Endothelial cell of umbilical vein (primary cell): ENCODE results near the gene MGP. TPM values are rescaled to one million over a fixed set of nuclear protein-coding genes. Genes with fewer than 3 reads are reported as not detected.

Source experiments
- BruUV-seq: library from RNA; stranded (reverse); fragments of 400-500 nt; replicated peaks from 2 replicates; lab custom pipeline; 2021; lab: Mats Ljungman, UMichigan
- CTCF ChIA-PET: fragments of 300-600, 350-600 bp; sonication (Branson Sonifier 250); formaldehyde crosslinking; loops from one replicate; lab custom pipeline; 2021; ENCODE audit warnings: antibody characterized with exemption, inconsistent platforms; lab: Charles Lee
- POLR2A ChIA-PET: fragments of 300-600, 350-600 bp; sonication (Branson Sonifier 250); formaldehyde crosslinking; loops from one replicate; lab custom pipeline; 2021; ENCODE audit warnings: antibody characterized with exemption, inconsistent platforms; lab: Charles Lee
- DNase-seq: peaks from one replicate; pipeline ENCODE4 v3.0.0-alpha.2; 2011; ENCODE audit warnings: low read depth, low spot score
- FAIRE-seq: peaks from 2 replicates; lab custom pipeline; 2011; peaks lifted over from hg19 to GRCh38; lab: Jason Lieb, UNC
- H2AFZ ChIP-seq: 2 replicates; pipeline ENCODE4 v1.6.0; 2012; ENCODE audit warnings: low read depth, low read length, control low read depth, inconsistent platforms
- H3K27ac ChIP-seq: 2 replicates; pipeline ENCODE4 v1.5.1; 2011; ENCODE audit warnings: low read depth, mild to moderate bottlenecking, control low read depth, low read length, moderate library complexity; ENCODE audit not compliant: insufficient read depth
- H3K27me3 ChIP-seq, 2 experiments: 2 replicates each; pipeline versions ENCODE4 v1.6.0 to v1.6.1; 2011; ENCODE audit warnings: low read length in 2 of 2, mixed read lengths in 1 of 2; ENCODE audit not compliant: control insufficient read depth in 2 of 2, insufficient read depth in 2 of 2
- H3K36me3 ChIP-seq, 2 experiments: 2 replicates in 1 of 2; 3 replicates in 1 of 2; pipeline ENCODE4 v1.5.1; 2011; ENCODE audit warnings: low read length in 2 of 2, mild to moderate bottlenecking in 1 of 2, moderate library complexity in 1 of 2; ENCODE audit not compliant: control insufficient read depth in 2 of 2, insufficient read depth in 2 of 2; ENCODE audit errors: extremely low read depth in 1 of 2
- H3K4me1 ChIP-seq: 3 replicates; pipeline ENCODE4 v1.5.1; 2011; ENCODE audit warnings: mild to moderate bottlenecking, low read length; ENCODE audit not compliant: control insufficient read depth, insufficient read depth; ENCODE audit errors: extremely low read depth
- H3K4me2 ChIP-seq: 2 replicates; pipeline ENCODE4 v1.6.1; 2011; ENCODE audit warnings: low read length, control low read depth, mixed read lengths; ENCODE audit not compliant: insufficient read depth
- H3K4me3 ChIP-seq, 3 experiments: fragments of 200-600 bp in 1 of 3; sonication (generic), shearing (Covaris generic) in 1 of 3; replicated peaks in 1 of 3; 2 replicates each; pipeline ENCODE4 v1.5.1; 2011 to 2016; ENCODE audit warnings: control low read depth in 3 of 3, low read length in 3 of 3, mild to moderate bottlenecking in 2 of 3, inconsistent platforms in 1 of 3, low read depth in 1 of 3, moderate library complexity in 1 of 3; ENCODE audit not compliant: insufficient read depth in 1 of 3
- H3K79me2 ChIP-seq: 2 replicates; pipeline ENCODE4 v1.6.0; 2012; ENCODE audit warnings: low read length, inconsistent platforms; ENCODE audit not compliant: control insufficient read depth, insufficient read depth
- H3K9ac ChIP-seq: replicated peaks from 2 replicates; pipeline ENCODE3; 2011; ENCODE audit warnings: low read length, control low read depth; ENCODE audit not compliant: insufficient read depth; ENCODE audit errors: extremely low read depth
- H3K9me1 ChIP-seq: replicated peaks from 3 replicates; pipeline ENCODE4 v1.6.0; 2011; ENCODE audit warnings: mild to moderate bottlenecking, low read length; ENCODE audit not compliant: control insufficient read depth, insufficient read depth; ENCODE audit errors: extremely low read depth
- H3K9me3 ChIP-seq: replicated peaks from 2 replicates; pipeline ENCODE4 v1.5.1; 2012; ENCODE audit warnings: low read length, inconsistent platforms; ENCODE audit not compliant: control insufficient read depth, insufficient read depth
- H4K20me1 ChIP-seq: replicated peaks from 2 replicates; pipeline ENCODE3; 2011; ENCODE audit warnings: mild to moderate bottlenecking, low read length; ENCODE audit not compliant: control insufficient read depth, insufficient read depth; ENCODE audit errors: extremely low read depth
- CTCF ChIP-seq, 2 donors: IDR thresholded peaks; 1 replicate in 1 of 2; 2 replicates in 1 of 2; pipeline ENCODE4 v1.5.1; 2011; ENCODE audit warnings: low read length in 2 of 2, mild to moderate bottlenecking in 2 of 2, moderate library complexity in 2 of 2, control low read depth in 1 of 2, inconsistent platforms in 1 of 2, low read depth in 1 of 2; ENCODE audit not compliant: insufficient read depth in 1 of 2; ENCODE audit errors: extremely low read depth in 1 of 2
- EZH2 ChIP-seq: IDR thresholded peaks from 2 replicates; pipeline ENCODE4 v1.6.1; 2012; ENCODE audit warnings: borderline replicate concordance, low read depth, mild to moderate bottlenecking, moderate library complexity, low read length, inconsistent platforms; ENCODE audit not compliant: severe bottlenecking
- FOS ChIP-seq: IDR thresholded peaks from 2 replicates; pipeline ENCODE4 v1.6.1; 2011; ENCODE audit warnings: mild to moderate bottlenecking, low read length, moderate library complexity, borderline replicate concordance; ENCODE audit not compliant: insufficient read depth
- GATA2 ChIP-seq: IDR thresholded peaks from 2 replicates; pipeline ENCODE4 v1.7.0; 2011; ENCODE audit warnings: low read depth, mild to moderate bottlenecking, moderate library complexity, mixed read lengths, low read length; ENCODE audit not compliant: insufficient read length, insufficient read depth
- JUN ChIP-seq: IDR thresholded peaks from 2 replicates; pipeline ENCODE4 v1.6.1; 2011; ENCODE audit warnings: borderline replicate concordance, low read depth; ENCODE audit not compliant: insufficient read length, insufficient read depth
- MAX ChIP-seq: IDR thresholded peaks from 2 replicates; pipeline ENCODE4 v1.6.1; 2011; ENCODE audit not compliant: insufficient read depth, insufficient read length
- MYC ChIP-seq: IDR thresholded peaks from one replicate; pipeline ENCODE4 v1.6.1; 2011; ENCODE audit warnings: mild to moderate bottlenecking, low read depth, low read length
- POLR2A ChIP-seq: IDR thresholded peaks from 2 replicates; pipeline ENCODE4 v1.6.1; 2012; ENCODE audit warnings: low read depth, mild to moderate bottlenecking, control low read depth, low read length
- POLR2AphosphoS5 ChIP-seq: IDR thresholded peaks from 2 replicates; pipeline ENCODE4 v1.6.1; 2012; ENCODE audit warnings: low read depth, mild to moderate bottlenecking, control low read depth, low read length, moderate library complexity; ENCODE audit not compliant: insufficient read depth
- dilution Hi-C: fragments of 300-500 bp; cut with MboI; formaldehyde crosslinking; loops from one replicate; pipeline ENCODE4 v1.15.0; 2019; ENCODE audit warnings: low sequenced_read_pairs; ENCODE audit not compliant: extremely low pct_ligation_motif_present
- intact Hi-C: fragments of 100-400 bp; cut with micrococcal nuclease; formaldehyde crosslinking; loops from one replicate; pipeline ENCODE4 v1.10.0; 2022
- polyA plus RNA-seq, 4 experiments: library from polyadenylated mRNA; depleted of rRNA in 3 of 4; stranded (reverse) in 3 of 4; unstranded in 1 of 4; fragments of >200 nt; gene quantifications; 2 replicates each; pipeline versions ENCODE4 v1.2.1 to v1.2.3, GENCODE V29; 2011 to 2012; ENCODE audit warnings: missing spikeins in 1 of 4
- total RNA-seq: library from RNA; stranded (reverse); gene quantifications from 2 replicates; pipeline ENCODE4 v1.2.3, GENCODE V29; 2021

Gene MGP
- total and polyA plus RNA-seq, 2 donors (not counting 3 experiments of a cell fraction or from before 2014, with no cell fraction given): 284 to 479 TPM

GRCh38 chr12:14920475-14921126, 34.9 kb upstream of the MGP start:
- Histone ChIP-seq H3K4me2 (no peak overlapping the region), H3K4me1 (no peaks in the 10 kb centered on the region), H3K9ac (no peak overlapping the region), H3K4me3 (no peak overlapping the region), H3K9me3 (no peaks in the 10 kb centered on the region), H3K9me1 (no peaks in the 10 kb centered on the region), H3K27ac (no peak overlapping the region), H3K36me3 (no peaks in the 10 kb centered on the region), H3K79me2 (no peaks in the 10 kb centered on the region), H4K20me1 (no peaks in the 10 kb centered on the region), H2AFZ (no peak overlapping the region), H3K27me3 (no peaks in the 10 kb centered on the region)
- ChIA-PET CTCF (no interaction called here), POLR2A (no interaction called here)
- DNase-seq (no peak), FAIRE-seq (no peak)
- TF ChIP-seq CTCF (IDR thresholded peaks at IDR 0.05; ENCODE audit: extremely low read depth in 1 of 2, insufficient read depth in 1 of 2, low read depth in 1 of 2, low read length in 2 of 2): no peak
- TF ChIP-seq MAX: no peak
- TF ChIP-seq FOS: no peak
- no peak for TF ChIP-seq EZH2
- TF ChIP-seq POLR2AphosphoS5: no peak
- TF ChIP-seq JUN: no peak
- no peak for TF ChIP-seq MYC
- TF ChIP-seq POLR2A: no peak
- TF ChIP-seq GATA2: no peak
- dilution Hi-C loops (no loop called here), intact Hi-C loops (no loop called here)
- BruUV-seq: no TSS peak
